HAP-1 (cell line): ENCODE results near the gene ZSCAN18.

Experiments used
- DNase-seq, 2 experiments: peaks; one replicate each; pipeline ENCODE4 v3.0.0-alpha.2; 2016 to 2020; ENCODE audit warnings: low spot score in 2 of 2
- H3K27me3 ChIP-seq: fragments of 250-450 bp; sonication (Bioruptor Pico); 2 replicates; pipeline ENCODE4 v1.5.1; 2020; ENCODE audit warnings: low read depth, mild to moderate bottlenecking, moderate library complexity
- H3K36me3 ChIP-seq: fragments of 250-450 bp; sonication (Bioruptor Pico); replicated peaks from 2 replicates; pipeline ENCODE4 v1.5.1; 2020; ENCODE audit warnings: mild to moderate bottlenecking
- H3K4me1 ChIP-seq: fragments of 250-450 bp; sonication (Bioruptor Pico); 2 replicates; pipeline ENCODE4 v1.5.1; 2020; ENCODE audit warnings: mild to moderate bottlenecking
- H3K4me3 ChIP-seq: fragments of 250-450 bp; sonication (Bioruptor Pico); 2 replicates; pipeline ENCODE4 v1.5.1; 2020; ENCODE audit warnings: mild to moderate bottlenecking, moderate library complexity
- H3K9me3 ChIP-seq: fragments of 250-450 bp; sonication (Bioruptor Pico); 2 replicates; pipeline ENCODE4 v1.5.1; 2020; ENCODE audit warnings: mild to moderate bottlenecking, moderate library complexity
- in situ Hi-C: fragments of 300-500 bp; cut with MboI; formaldehyde crosslinking; loops from 3 replicates; pipeline ENCODE4 v1.14.3; 2020; ENCODE audit warnings: low sequenced_read_pairs, inconsistent platforms, mixed read lengths

Gene ZSCAN18

DNA sequence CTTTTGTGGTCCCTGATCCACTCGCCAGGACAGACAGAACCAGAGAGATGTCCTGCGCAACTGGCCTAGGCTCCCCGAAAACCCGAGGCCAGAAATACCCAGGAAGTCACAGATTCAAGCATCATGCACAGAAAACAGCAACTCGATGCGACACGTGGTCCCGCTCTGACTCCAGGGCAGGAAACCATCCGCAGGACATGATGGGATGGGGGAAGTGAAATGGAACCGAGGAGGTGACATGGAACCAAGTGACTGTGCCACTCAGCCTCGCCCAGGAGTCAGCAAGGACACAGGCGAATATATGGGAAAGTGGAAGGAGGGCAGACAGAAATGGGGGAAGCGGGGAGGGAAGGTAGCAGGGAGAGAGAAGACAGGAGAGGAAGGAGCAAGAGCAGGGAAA, 1.1 kb downstream of the ZSCAN18 start:
- no peak for DNase-seq
- Histone ChIP-seq H3K27me3 (no peaks in the 10 kb centered on the region), H3K4me1 (no peaks in the 10 kb centered on the region), H3K9me3 (peaks cover 5% of the 10 kb centered on the region; the same call in 1 of the 2 replicates), H3K36me3 (no peaks in the 10 kb centered on the region), H3K4me3 (no peak overlapping the region)
- in situ Hi-C loops = no loop called here

DNA sequence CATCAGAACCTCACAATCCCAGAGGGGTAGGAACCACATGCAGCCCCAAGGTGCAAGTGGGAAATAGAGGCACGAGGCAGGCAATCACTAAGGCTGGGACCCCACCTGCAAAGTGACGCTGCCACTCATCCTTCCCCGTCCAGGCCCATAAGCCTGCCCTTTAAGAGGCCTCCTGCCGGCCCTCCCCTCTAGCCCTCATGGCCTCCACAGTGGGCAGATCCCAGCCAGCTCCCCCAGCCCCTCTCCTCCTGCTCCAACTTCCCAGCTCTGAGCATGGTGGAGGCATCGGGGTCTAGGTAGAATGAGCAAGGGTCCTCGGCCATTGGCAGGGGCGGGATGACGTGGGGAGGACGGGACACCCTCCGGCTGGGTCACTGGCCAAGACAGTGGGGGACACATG, 2.7 kb downstream of the ZSCAN18 start:
- no peak for DNase-seq
- H3K27me3 ChIP-seq = no peaks in the 10 kb centered on the region
- H3K4me3 ChIP-seq = no peak overlapping the region
- H3K4me1 ChIP-seq = no peaks in the 10 kb centered on the region
- H3K9me3 ChIP-seq = peaks cover 5% of the 10 kb centered on the region; the same call in 1 of the 2 replicates
- H3K36me3 ChIP-seq = no peaks in the 10 kb centered on the region
- in situ Hi-C loops = no loop called here

GRCh38 chr19:58093071-58093470, 5.0 kb downstream of the ZSCAN18 start:
- no peaks in the 10 kb centered on the region for H3K36me3 ChIP-seq
- no peaks in the 10 kb centered on the region for H3K27me3 ChIP-seq
- no peaks in the 10 kb centered on the region for H3K4me1 ChIP-seq
- DNase-seq = no peak
- no peaks in the 10 kb centered on the region; the same call in 1 of the 2 replicates for H3K9me3 ChIP-seq
- in situ Hi-C loops = no loop called here
- no peak overlapping the region for H3K4me3 ChIP-seq

DNA sequence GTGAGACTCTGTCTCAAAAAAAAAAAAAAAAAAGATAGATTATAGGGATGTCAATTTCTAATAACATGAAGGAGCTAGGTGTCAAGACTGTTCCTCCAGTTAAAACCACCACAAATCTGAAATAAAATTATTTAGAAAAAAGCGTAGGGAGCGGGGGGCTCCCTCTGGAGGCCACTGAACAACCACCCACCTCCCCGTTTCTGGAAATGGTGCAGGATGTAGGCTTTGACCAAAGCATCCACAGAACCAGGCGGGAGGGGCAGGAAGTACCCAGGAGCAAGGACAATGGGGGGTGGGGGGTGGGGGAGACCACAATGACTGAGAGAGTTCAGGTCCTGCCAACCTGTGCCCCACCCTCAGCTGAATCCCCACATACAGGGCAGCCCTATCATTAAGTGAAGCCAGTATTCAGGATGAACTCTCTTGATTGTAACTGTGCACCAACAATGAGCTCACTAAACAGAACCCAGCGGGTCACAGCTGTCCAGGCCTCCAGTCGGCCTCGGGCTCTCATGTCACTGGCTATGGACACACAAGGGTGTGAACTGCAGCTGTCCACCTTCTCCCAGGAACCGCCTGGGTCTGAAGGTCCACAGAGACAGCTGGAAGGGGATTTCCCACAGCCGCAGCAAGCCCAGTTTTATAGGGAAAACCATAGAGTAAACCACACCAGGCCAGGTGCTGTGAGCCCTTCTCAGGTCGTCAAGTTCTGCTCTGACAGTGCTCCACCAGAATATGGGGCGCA, 6.6 kb downstream of the ZSCAN18 start:
- Histone ChIP-seq H3K4me1 (no peaks in the 10 kb centered on the region), H3K9me3 (no peaks in the 10 kb centered on the region), H3K4me3 (no peak overlapping the region), H3K36me3 (no peaks in the 10 kb centered on the region), H3K27me3 (no peaks in the 10 kb centered on the region)
- DNase-seq = no peak
- in situ Hi-C loops = no loop called here

GRCh38 chr19:58089846-58090245, 8.2 kb downstream of the ZSCAN18 start:
- no peak overlapping the region for H3K4me3 ChIP-seq
- DNase-seq = no peak
- H3K27me3 ChIP-seq = no peaks in the 10 kb centered on the region
- no peaks in the 10 kb centered on the region for H3K9me3 ChIP-seq
- H3K36me3 ChIP-seq = no peaks in the 10 kb centered on the region
- H3K4me1 ChIP-seq = no peaks in the 10 kb centered on the region
- in situ Hi-C loops = no loop called here

DNA sequence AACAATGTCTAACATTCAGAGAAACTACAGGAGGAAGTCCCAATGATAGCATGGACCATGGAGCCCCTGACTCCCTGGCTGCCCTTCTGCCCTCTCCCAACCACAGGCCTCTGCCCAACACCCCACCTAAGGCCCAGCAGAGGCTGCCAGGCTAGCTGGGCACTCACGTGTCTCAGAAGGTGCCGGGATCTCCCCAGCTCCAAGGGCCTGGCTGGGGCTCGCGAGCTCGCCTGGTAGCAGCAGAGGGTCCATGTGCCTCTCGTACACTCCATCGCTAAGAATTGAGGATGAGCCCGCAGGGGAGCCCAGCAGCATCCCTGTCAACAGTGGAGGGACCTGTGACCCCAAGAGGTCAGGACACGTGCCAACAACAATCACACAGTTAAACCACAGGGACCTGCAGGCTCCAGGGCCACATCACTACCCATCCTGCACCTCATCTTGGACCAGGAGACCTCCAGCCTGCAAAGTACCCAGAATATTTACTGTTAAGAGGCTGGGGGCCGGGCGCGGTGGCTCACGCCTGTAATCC, 9.4 kb downstream of the ZSCAN18 start:
- Histone ChIP-seq H3K4me3 (no peak overlapping the region), H3K36me3 (no peaks in the 10 kb centered on the region), H3K27me3 (no peaks in the 10 kb centered on the region), H3K9me3 (no peaks in the 10 kb centered on the region), H3K4me1 (no peaks in the 10 kb centered on the region)
- in situ Hi-C loops = no loop called here
- DNase-seq = no peak

- Histone ChIP-seq H3K4me3 (no peak overlapping the region), H3K9me3 (no peaks in the 10 kb centered on the region), H3K27me3 (no peaks in the 10 kb centered on the region), H3K4me1 (no peaks in the 10 kb centered on the region), H3K36me3 (no peaks in the 10 kb centered on the region)
- DNase-seq = no peak
- in situ Hi-C loops = no loop called here
These were observed 11.0 kb downstream of the ZSCAN18 start for GRCh38 chr19:58086825-58087710.

DNA sequence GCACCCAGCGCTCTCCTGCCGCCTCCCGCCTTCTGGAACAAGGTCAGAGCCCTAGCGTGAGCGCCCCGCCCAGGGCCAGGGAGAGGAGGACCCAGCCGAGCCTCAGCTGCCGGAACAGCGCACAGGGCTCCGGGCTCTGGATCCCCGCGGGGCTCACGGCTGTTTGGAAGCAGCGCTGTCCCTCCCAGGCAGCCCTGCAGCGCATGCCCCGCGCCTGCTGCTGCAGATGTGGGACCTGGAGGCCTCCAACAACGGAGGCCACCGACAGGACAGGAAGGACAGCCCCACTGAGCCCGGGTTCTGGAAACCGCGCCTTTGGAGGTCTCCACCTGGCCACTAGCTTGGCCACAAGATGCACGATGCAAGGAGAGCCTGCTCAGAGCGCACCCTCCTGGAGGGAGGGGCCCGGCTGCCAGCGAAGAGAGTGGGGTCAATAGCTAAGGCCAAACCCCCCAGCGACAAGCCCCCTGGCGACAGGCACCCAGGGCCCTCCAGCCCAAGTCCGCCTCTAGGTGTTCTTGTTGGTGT, 12.6 kb downstream of the ZSCAN18 start:
- Histone ChIP-seq H3K4me3 (no peak overlapping the region), H3K4me1 (no peaks in the 10 kb centered on the region), H3K9me3 (no peaks in the 10 kb centered on the region), H3K27me3 (no peaks in the 10 kb centered on the region), H3K36me3 (no peaks in the 10 kb centered on the region)
- in situ Hi-C loops = no loop called here
- no peak for DNase-seq

DNA sequence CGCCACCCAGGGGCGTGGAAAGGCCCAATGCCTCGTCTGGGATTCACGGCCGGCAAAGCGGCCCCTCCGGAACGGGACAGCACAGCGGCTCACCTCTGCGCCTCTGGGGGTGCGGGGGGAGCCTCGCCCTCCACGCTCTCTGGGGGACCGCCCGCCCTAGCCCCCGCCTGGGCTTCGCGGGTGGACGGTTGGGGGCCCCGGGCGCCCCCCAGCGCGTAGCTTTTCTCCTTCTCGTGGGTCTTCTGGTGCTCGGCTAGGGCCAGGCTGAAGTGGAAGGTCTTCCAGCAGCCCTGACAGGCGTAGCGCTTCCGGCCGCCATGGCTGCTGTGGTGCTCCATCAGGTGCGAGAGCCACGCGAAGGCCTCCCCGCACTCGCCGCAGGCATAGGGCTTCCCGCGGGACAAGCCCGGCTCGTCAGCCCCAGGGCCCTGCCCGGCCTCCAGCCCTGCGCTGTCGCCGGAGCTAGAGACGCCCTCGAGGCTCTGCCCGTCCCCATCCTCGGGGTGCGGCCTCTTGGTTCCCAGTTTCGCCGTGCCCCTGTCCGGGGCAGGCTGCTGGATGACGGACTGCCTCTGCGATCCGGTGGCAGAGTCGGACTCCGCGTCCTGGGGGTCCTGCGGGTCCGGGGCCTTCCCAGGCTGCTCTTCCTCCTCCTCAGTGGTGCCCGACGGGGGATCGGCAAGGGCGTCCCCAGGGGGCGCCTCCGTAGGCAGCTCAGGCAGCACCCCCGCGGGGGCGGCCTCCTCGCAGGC, 13.3 kb downstream of the ZSCAN18 start:
- Histone ChIP-seq H3K4me3 (no peak overlapping the region), H3K9me3 (no peaks in the 10 kb centered on the region), H3K27me3 (no peaks in the 10 kb centered on the region), H3K4me1 (no peaks in the 10 kb centered on the region), H3K36me3 (no peaks in the 10 kb centered on the region)
- DNase-seq = no peak
- in situ Hi-C loops = no loop called here

- Histone ChIP-seq H3K9me3 (no peaks in the 10 kb centered on the region), H3K4me3 (no peak overlapping the region)
These were observed 15.0 kb downstream of the ZSCAN18 start for GRCh38 chr19:58083021-58083420.

GRCh38 chr19:58079792-58080191, 18.2 kb downstream of the ZSCAN18 start:
- Histone ChIP-seq H3K36me3 (no peaks in the 10 kb centered on the region), H3K4me3 (no peak overlapping the region), H3K4me1 (no peaks in the 10 kb centered on the region), H3K9me3 (no peaks in the 10 kb centered on the region), H3K27me3 (no peaks in the 10 kb centered on the region)
- in situ Hi-C loops = no loop called here
- no peak for DNase-seq

More at GRCh38 chr19:58083021-58083420, 15.0 kb downstream of the ZSCAN18 start:
- H3K27me3 ChIP-seq = no peaks in the 10 kb centered on the region
- no peaks in the 10 kb centered on the region for H3K36me3 ChIP-seq
- DNase-seq = no peak
- in situ Hi-C loops = no loop called here
- no peaks in the 10 kb centered on the region for H3K4me1 ChIP-seq

DNA sequence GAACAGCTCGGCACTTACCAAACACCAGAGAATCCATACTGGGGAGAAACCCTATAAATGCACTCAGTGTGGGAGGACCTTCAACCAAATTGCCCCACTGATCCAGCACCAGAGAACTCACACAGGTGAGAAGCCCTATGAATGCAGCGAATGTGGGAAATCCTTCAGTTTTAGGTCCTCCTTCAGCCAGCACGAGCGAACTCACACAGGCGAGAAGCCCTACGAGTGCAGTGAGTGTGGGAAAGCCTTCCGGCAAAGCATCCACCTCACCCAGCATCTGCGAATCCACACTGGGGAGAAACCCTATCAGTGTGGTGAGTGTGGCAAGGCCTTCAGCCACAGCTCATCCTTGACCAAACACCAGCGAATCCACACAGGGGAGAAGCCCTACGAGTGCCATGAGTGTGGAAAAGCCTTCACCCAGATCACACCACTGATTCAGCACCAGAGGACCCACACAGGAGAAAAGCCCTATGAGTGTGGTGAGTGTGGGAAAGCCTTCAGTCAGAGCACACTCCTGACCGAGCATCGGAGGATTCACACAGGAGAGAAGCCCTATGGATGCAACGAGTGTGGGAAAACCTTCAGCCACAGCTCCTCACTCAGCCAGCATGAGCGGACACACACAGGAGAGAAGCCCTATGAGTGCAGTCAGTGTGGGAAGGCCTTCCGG, 30.7 kb downstream of the ZSCAN18 start:
- Histone ChIP-seq H3K4me1 (no peaks in the 10 kb centered on the region), H3K36me3 (no peaks in the 10 kb centered on the region), H3K9me3 (0 out of 2 replicates have a peak, but pooled peaks cover 2% of the 10 kb centered on the region), H3K27me3 (no peaks in the 10 kb centered on the region), H3K4me3 (no peak overlapping the region)
- in situ Hi-C loops = no loop called here
- no peak for DNase-seq

- no peaks in the 10 kb centered on the region for H3K27me3 ChIP-seq
- H3K4me3 ChIP-seq = no peak overlapping the region
- in situ Hi-C loops = no loop called here
- DNase-seq = no peak
- H3K4me1 ChIP-seq = no peaks in the 10 kb centered on the region
- no peaks in the 10 kb centered on the region for H3K36me3 ChIP-seq
- H3K9me3 ChIP-seq = no peaks in the 10 kb centered on the region
These were observed 34.3 kb downstream of the ZSCAN18 start for GRCh38 chr19:58063712-58064111.
